Kidney (tissue), 14 donors: ENCODE measurements around the gene HSD17B3. TPM values are rescaled to one million over a fixed set of nuclear protein-coding genes. Genes with fewer than 3 reads are reported as not detected.

Experiments used
- DNase-seq, 5 donors: peaks; one replicate each; pipeline ENCODE4 v3.0.0-alpha.2; 2013 to 2020
- FAIRE-seq: peaks from 2 replicates; lab custom pipeline; 2012; peaks lifted over from hg19 to GRCh38; lab: Jason Lieb, UNC
- H3K27ac ChIP-seq, 2 donors: one replicate each; pipeline ENCODE4 v1.7.0; 2013; ENCODE audit warnings: low read depth in 2 of 2, low read length in 2 of 2, inconsistent platforms in 1 of 2
- H3K27me3 ChIP-seq: one replicate; pipeline ENCODE4 v1.7.1; 2013; ENCODE audit warnings: low read length, inconsistent platforms; ENCODE audit not compliant: control insufficient read depth, insufficient read depth
- H3K36me3 ChIP-seq, 3 donors: one replicate each; pipeline versions ENCODE4 v1.7.0 to v1.7.1; 2013; ENCODE audit warnings: low read length in 3 of 3, control low read depth in 1 of 3, inconsistent platforms in 1 of 3; ENCODE audit not compliant: insufficient read depth in 3 of 3, control insufficient read depth in 2 of 3
- H3K4me1 ChIP-seq, 3 donors: one replicate each; pipeline versions ENCODE4 v1.7.0 to v1.7.1; 2013; ENCODE audit warnings: low read length in 3 of 3, inconsistent platforms in 1 of 3, low read depth in 1 of 3; ENCODE audit not compliant: control insufficient read depth in 2 of 3, insufficient read depth in 2 of 3
- H3K4me3 ChIP-seq, 3 donors: one replicate each; pipeline versions ENCODE4 v1.7.0 to v1.8.1; 2013; ENCODE audit warnings: low read length in 3 of 3, control low read depth in 1 of 3, inconsistent platforms in 1 of 3
- H3K9ac ChIP-seq, 3 donors: one replicate each; pipeline versions ENCODE4 v1.7.0 to v1.7.1; 2013; ENCODE audit warnings: low read length in 3 of 3, control low read depth in 1 of 3, inconsistent platforms in 1 of 3
- H3K9me3 ChIP-seq, 3 donors: one replicate each; pipeline versions ENCODE4 v1.7.0 to v1.7.1; 2013; ENCODE audit warnings: low read length in 3 of 3, control low read depth in 1 of 3, inconsistent platforms in 1 of 3; ENCODE audit not compliant: control insufficient read depth in 2 of 3, insufficient read depth in 1 of 3
- intact Hi-C: fragments of 100-400 bp; cut with DNase I; formaldehyde crosslinking; loops from one replicate; pipeline ENCODE4 v1.11.1; 2022
- polyA plus RNA-seq: library from polyadenylated mRNA; stranded (reverse); fragments of 350-450 nt; fragmentation: Illumina TruSeq; extraction: RNeasy Lipid Tissue Mini Kit (QIAGEN cat#74804); gene quantifications from one replicate; pipeline ENCODE4 v1.2.3, GENCODE V29; 2014; ENCODE audit warnings: low read depth, low replicate concordance; ENCODE audit not compliant: insufficient read depth
- total RNA-seq: library from RNA; stranded (reverse); fragmentation: NEBNext Ultra II Directional; extraction: Animal tissue kit (Norgen Biotek cat#: 25700); gene quantifications from one replicate; pipeline ENCODE4 v1.2.1, GENCODE V29; 2021
- TF ChIP-seq, protein P1 (sequence below): IDR thresholded peaks from 3 replicates; pipeline ENCODE4 v1.5.1; 2012; ENCODE audit warnings: mild to moderate bottlenecking, moderate library complexity, borderline replicate concordance; ENCODE audit not compliant: insufficient read depth; ENCODE audit errors: extremely low read depth
- donor health status: control.
- donor health status: control.
- donor health status: control.
- donor health status: control.
- donor health status: control.
- donor health status: DM: yes; HTN: yes; CAD: no.
- donor health status: Normal renal cell carcinoma (clear cell type).

Gene HSD17B3
- total and polyA plus RNA-seq, 2 donors from 2014 or later = 0.66 to 2.0 TPM

DNA sequence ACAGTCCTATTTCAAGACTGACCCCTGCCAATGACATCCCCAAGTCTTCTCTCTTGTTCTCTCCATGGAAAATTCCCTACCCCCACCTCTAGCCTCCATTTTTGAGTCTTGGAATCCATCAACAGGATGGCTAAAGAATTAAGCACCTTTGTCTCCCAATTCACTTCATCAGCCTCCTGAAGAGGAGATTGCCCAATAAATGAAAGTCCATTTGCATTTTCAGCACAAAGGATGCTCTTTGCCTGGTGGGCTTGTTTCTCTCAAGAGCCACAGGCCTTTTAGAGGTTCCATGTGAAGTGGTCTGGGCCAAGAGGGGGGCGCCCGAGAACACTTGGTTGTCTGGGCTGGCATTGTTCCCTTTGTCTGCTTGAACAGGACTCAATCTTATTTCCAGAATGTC lies 12.6 kb downstream of the HSD17B3 start:
- Histone ChIP-seq H3K36me3 (no peaks in the 10 kb centered on the region), H3K4me1 (no peaks in the 10 kb centered on the region), H3K9me3 (peaks cover 0 to 2% (median 0%) of the 10 kb centered on the region in 3 donors), H3K4me3 (no peak overlapping the region), H3K27me3 (no peaks in the 10 kb centered on the region), H3K9ac (no peak overlapping the region), H3K27ac (no peak overlapping the region)
- TF ChIP-seq, protein P1, sequence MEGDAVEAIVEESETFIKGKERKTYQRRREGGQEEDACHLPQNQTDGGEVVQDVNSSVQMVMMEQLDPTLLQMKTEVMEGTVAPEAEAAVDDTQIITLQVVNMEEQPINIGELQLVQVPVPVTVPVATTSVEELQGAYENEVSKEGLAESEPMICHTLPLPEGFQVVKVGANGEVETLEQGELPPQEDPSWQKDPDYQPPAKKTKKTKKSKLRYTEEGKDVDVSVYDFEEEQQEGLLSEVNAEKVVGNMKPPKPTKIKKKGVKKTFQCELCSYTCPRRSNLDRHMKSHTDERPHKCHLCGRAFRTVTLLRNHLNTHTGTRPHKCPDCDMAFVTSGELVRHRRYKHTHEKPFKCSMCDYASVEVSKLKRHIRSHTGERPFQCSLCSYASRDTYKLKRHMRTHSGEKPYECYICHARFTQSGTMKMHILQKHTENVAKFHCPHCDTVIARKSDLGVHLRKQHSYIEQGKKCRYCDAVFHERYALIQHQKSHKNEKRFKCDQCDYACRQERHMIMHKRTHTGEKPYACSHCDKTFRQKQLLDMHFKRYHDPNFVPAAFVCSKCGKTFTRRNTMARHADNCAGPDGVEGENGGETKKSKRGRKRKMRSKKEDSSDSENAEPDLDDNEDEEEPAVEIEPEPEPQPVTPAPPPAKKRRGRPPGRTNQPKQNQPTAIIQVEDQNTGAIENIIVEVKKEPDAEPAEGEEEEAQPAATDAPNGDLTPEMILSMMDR = no peak
- DNase-seq (no peak), FAIRE-seq (no peak)
- intact Hi-C loops = no loop called here

GRCh38 chr9:96281641-96282040 lies 20.3 kb downstream of the HSD17B3 start:
- FAIRE-seq = no peak
- intact Hi-C loops = no loop called here

GRCh38 chr9:96279932-96280331 lies 22.0 kb downstream of the HSD17B3 start:
- no peak overlapping the region for H3K9ac ChIP-seq
- intact Hi-C loops = no loop called here
- no peaks in the 10 kb centered on the region for H3K36me3 ChIP-seq
- peaks cover 0 to 7% (median 0%) of the 10 kb centered on the region in 3 donors for H3K9me3 ChIP-seq
- H3K4me1 ChIP-seq = no peaks in the 10 kb centered on the region
- H3K27ac ChIP-seq = no peak overlapping the region
- DNase-seq (peak in 4 of 5 donors; percentile 51 to 86 (median 78)), FAIRE-seq (no peak)
- TF ChIP-seq, protein P1 = no peak
- H3K27me3 ChIP-seq = no peaks in the 10 kb centered on the region
- H3K4me3 ChIP-seq = no peak overlapping the region

More at GRCh38 chr9:96281641-96282040, 20.3 kb downstream of the HSD17B3 start:
- TF ChIP-seq, protein P1 = no peak
- no peak overlapping the region for H3K4me3 ChIP-seq
- H3K9ac ChIP-seq = no peak overlapping the region
- H3K36me3 ChIP-seq = no peaks in the 10 kb centered on the region
- H3K9me3 ChIP-seq = peaks cover 0 to 5% (median 0%) of the 10 kb centered on the region in 3 donors
- no peak for DNase-seq
- no peak overlapping the region for H3K27ac ChIP-seq
- H3K27me3 ChIP-seq = no peaks in the 10 kb centered on the region
- no peaks in the 10 kb centered on the region for H3K4me1 ChIP-seq

DNA sequence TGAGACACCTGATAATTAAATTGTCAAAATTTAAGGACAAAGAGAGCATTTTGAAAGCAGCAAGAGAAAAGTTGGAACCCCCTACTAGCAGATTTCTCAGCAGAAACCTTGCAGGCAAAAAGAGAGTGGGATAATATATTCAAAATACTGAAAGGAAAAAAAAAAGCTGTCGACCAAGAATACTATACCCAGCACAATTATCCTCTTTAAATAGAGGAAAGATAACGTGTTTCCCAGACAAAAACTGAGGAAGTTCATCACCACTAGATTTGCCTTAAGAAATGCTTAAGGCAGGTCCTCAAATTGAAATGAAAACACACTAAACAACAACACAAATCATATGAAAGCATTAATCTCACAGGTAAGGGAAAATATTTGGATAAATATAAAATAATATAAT lies 27.0 kb downstream of the HSD17B3 start:
- intact Hi-C loops = no loop called here

More for the DNA sequence above, 27.0 kb downstream of the HSD17B3 start:
- FAIRE-seq (no peak), DNase-seq (no peak)
- Histone ChIP-seq H3K27me3 (no peaks in the 10 kb centered on the region), H3K27ac (no peak overlapping the region), H3K4me3 (no peak overlapping the region), H3K9ac (no peak overlapping the region), H3K9me3 (peaks cover 0 to 10% (median 2%) of the 10 kb centered on the region in 3 donors), H3K36me3 (no peaks in the 10 kb centered on the region), H3K4me1 (no peaks in the 10 kb centered on the region)
- TF ChIP-seq, protein P1 = no peak
